Ovary (tissue), 3 donors: Measurements from ENCODE around the gene ROBO1.

Experiments used
- EP300 ChIP-seq: sonication (generic); formaldehyde crosslinking; IDR thresholded peaks from one replicate; pipeline ENCODE4 v1.6.1; 2017; ENCODE audit warnings: antibody characterized with exemption
- POLR2A ChIP-seq: fragments of 450-650 bp; IDR thresholded peaks from one replicate; pipeline ENCODE4 v1.6.1; 2017; ENCODE audit warnings: antibody characterized with exemption, mild to moderate bottlenecking, moderate library complexity
- TF ChIP-seq, protein P1 (sequence below), 3 donors: fragments of 450-650 bp in 2 of 3; fragments of 200-600 bp in 1 of 3; IDR thresholded peaks; one replicate each; pipeline versions ENCODE4 v1.5.1 to v1.8.0; 2016 to 2022; ENCODE audit warnings: antibody characterized with exemption in 3 of 3, mild to moderate bottlenecking in 1 of 3
- donor health status: DM: no; HTN: no; CAD: no.

DNA sequence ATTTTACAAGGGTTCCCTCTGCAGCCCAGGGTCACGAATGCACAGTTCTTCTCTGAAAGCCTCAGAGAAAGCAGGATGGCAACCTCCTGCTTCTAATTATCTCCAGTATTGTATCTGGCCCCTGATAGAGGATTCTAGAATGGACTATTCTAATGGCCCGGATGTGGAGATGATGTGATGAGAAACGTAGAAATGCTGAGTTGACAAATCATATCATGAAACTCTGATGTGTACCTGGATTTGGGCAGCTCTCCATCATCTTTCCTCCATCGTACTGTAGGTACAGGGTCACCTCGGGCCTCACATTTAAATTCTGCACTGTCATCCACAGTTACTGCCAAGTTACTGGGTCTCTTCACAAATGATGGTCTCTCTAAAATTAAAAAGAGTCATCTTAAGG, 1050.8 kb downstream of the ROBO1 start:
- TF ChIP-seq, protein P1, sequence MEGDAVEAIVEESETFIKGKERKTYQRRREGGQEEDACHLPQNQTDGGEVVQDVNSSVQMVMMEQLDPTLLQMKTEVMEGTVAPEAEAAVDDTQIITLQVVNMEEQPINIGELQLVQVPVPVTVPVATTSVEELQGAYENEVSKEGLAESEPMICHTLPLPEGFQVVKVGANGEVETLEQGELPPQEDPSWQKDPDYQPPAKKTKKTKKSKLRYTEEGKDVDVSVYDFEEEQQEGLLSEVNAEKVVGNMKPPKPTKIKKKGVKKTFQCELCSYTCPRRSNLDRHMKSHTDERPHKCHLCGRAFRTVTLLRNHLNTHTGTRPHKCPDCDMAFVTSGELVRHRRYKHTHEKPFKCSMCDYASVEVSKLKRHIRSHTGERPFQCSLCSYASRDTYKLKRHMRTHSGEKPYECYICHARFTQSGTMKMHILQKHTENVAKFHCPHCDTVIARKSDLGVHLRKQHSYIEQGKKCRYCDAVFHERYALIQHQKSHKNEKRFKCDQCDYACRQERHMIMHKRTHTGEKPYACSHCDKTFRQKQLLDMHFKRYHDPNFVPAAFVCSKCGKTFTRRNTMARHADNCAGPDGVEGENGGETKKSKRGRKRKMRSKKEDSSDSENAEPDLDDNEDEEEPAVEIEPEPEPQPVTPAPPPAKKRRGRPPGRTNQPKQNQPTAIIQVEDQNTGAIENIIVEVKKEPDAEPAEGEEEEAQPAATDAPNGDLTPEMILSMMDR (IDR thresholded peaks at IDR 0.05) = no peak
- TF ChIP-seq POLR2A (no peak), EP300 (no peak)
